ENCODE results near the gene C17orf114.

The C17orf114 gene

GRCh38 chr17:4795168-4795567 is 7.0 kb downstream of the C17orf114 start:
- in situ Hi-C loops (cut with HindIII; ENCODE audit: low pct_unique_long_range_greater_than_20kb, low sequenced_read_pairs) = no loop called here
- no peaks in the 10 kb centered on the region for H3K4me1 ChIP-seq (ENCODE audit: control insufficient read depth, insufficient read depth, low read length)
- intact Hi-C loops (cut with micrococcal nuclease; ENCODE audit: unreplicated experiment) = no loop called here
- POLR2A ChIA-PET = no interaction called here
- no TSS peak for BruUV-seq (replicated peaks)
- ATAC-seq (no peak), DNase-seq (ENCODE audit: low read depth, low spot score) (no peak)
- H3K4me3 ChIP-seq (ENCODE audit: low read depth in 2 of 2, low read length in 2 of 2) = peak overlapping the region in 1 of 2 experiments; percentile 100; a peak in 2 of 4 replicates
- H3K9me3 ChIP-seq (ENCODE audit: control insufficient read depth, insufficient read depth, low read depth, low read length) = no peaks in the 10 kb centered on the region
- peak overlapping the region; percentile 20; the same call in 1 of the 2 replicates for H3K27ac ChIP-seq (ENCODE audit: low read length)
- H3K36me3 ChIP-seq (ENCODE audit: control insufficient read depth, insufficient read depth, low read length) = no peaks in the 10 kb centered on the region; the same call in none of the 2 replicates
- H3K27me3 ChIP-seq (ENCODE audit: control insufficient read depth, insufficient read depth, low read length) = no peaks in the 10 kb centered on the region
- TF ChIP-seq CTCF (IDR thresholded peaks at IDR 0.05) (no peak), TCF7L2 (IDR thresholded peaks at IDR 0.05; ENCODE audit: low read depth, low read length) (no peak), POLR2AphosphoS5 (IDR thresholded peaks at IDR 0.05; ENCODE audit: low read depth, low read length) (no peak), SIN3A (IDR thresholded peaks at IDR 0.05; ENCODE audit: borderline replicate concordance, insufficient read depth, low read depth, low read length) (no peak)
- TF ChIP-seq, protein P1, sequence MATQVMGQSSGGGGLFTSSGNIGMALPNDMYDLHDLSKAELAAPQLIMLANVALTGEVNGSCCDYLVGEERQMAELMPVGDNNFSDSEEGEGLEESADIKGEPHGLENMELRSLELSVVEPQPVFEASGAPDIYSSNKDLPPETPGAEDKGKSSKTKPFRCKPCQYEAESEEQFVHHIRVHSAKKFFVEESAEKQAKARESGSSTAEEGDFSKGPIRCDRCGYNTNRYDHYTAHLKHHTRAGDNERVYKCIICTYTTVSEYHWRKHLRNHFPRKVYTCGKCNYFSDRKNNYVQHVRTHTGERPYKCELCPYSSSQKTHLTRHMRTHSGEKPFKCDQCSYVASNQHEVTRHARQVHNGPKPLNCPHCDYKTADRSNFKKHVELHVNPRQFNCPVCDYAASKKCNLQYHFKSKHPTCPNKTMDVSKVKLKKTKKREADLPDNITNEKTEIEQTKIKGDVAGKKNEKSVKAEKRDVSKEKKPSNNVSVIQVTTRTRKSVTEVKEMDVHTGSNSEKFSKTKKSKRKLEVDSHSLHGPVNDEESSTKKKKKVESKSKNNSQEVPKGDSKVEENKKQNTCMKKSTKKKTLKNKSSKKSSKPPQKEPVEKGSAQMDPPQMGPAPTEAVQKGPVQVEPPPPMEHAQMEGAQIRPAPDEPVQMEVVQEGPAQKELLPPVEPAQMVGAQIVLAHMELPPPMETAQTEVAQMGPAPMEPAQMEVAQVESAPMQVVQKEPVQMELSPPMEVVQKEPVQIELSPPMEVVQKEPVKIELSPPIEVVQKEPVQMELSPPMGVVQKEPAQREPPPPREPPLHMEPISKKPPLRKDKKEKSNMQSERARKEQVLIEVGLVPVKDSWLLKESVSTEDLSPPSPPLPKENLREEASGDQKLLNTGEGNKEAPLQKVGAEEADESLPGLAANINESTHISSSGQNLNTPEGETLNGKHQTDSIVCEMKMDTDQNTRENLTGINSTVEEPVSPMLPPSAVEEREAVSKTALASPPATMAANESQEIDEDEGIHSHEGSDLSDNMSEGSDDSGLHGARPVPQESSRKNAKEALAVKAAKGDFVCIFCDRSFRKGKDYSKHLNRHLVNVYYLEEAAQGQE (IDR thresholded peaks at IDR 0.05; ENCODE audit: insufficient read depth in 1 of 2, low read depth in 2 of 2, low read length in 1 of 2) = no peak
- CTCF ChIA-PET = no interaction called here

DNA sequence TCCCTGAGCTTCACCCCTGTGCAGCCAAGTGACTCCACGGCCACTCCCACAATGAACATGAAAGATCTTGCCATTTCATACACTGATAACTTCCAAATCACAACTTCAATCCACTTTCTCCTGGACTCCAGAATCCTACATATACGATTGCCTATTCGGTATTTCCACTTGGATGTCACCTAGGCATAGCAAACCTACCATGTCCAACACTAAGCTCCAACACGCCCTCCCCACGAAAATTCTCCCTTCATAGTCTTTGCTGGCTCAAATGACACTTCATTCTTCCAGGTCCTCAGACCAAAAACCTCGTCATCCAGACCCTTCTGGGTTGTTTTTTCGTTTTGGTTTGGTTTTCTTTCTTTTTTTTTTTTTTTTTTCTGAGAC is 11.4 kb downstream of the C17orf114 start:
- H3K4me3 ChIP-seq (ENCODE audit: low read depth in 2 of 2, low read length in 2 of 2) = peak overlapping the region; percentile 59 to 67
- H3K9me3 ChIP-seq (ENCODE audit: control insufficient read depth, insufficient read depth, low read depth, low read length) = no peaks in the 10 kb centered on the region
- peaks cover 6% of the 10 kb centered on the region for H3K4me1 ChIP-seq (ENCODE audit: control insufficient read depth, insufficient read depth, low read length)
- H3K27me3 ChIP-seq (ENCODE audit: control insufficient read depth, insufficient read depth, low read length) = no peaks in the 10 kb centered on the region
- ATAC-seq (no peak), DNase-seq (ENCODE audit: low read depth, low spot score) (no peak)
- ChIA-PET CTCF (interaction anchor here (0.6 to 1.5 kb wide), 3 partner anchors 9 to 80 kb away, joined by 3 to 17 read pairs (median 4); partner anchors contain the start of gene ARRB2), POLR2A (interaction anchor here (0.5 to 0.7 kb wide), 3 partner anchors 34 to 112 kb away, joined by 3 to 12 read pairs (median 5); no protein-coding TSS in a partner anchor)
- TF ChIP-seq TCF7L2 (IDR thresholded peaks at IDR 0.05; ENCODE audit: low read depth, low read length) = no peak
- TF ChIP-seq SIN3A (IDR thresholded peaks at IDR 0.05; ENCODE audit: borderline replicate concordance, insufficient read depth, low read depth, low read length) = no peak
- TF ChIP-seq, protein P1 (IDR thresholded peaks at IDR 0.05; ENCODE audit: insufficient read depth in 1 of 2, low read depth in 2 of 2, low read length in 1 of 2) = no peak
- TF ChIP-seq CTCF (IDR thresholded peaks at IDR 0.05) = no peak
- TF ChIP-seq POLR2AphosphoS5 (IDR thresholded peaks at IDR 0.05; ENCODE audit: low read depth, low read length) = no peak; the same call in 1 of the 2 replicates
- intact Hi-C loops (cut with micrococcal nuclease; ENCODE audit: unreplicated experiment) = no loop called here
- no TSS peak for BruUV-seq (replicated peaks)
- H3K27ac ChIP-seq (ENCODE audit: low read length) = peak overlapping the region; percentile 23; the same call in 1 of the 2 replicates
- H3K36me3 ChIP-seq (ENCODE audit: control insufficient read depth, insufficient read depth, low read length) = no peaks in the 10 kb centered on the region; the same call in 1 of the 2 replicates
- in situ Hi-C loops (cut with HindIII; ENCODE audit: low pct_unique_long_range_greater_than_20kb, low sequenced_read_pairs) = no loop called here

Data from Panc1 (cell line).